HG02840 (cell line): ENCODE measurements around the gene ARL6IP6.
"Not testable (repeated sequence)": the region's sequence is repeated elsewhere in the genome, so short reads cannot be mapped to it uniquely, and the experiment has no call there.

ENCODE experiments used
- ATAC-seq: cut with Tn5 transposase; IDR thresholded peaks from one replicate; pipeline ENCODE4 v1.9.1; 2021; ENCODE audit warnings: mild to moderate bottlenecking, moderate library complexity, moderate number of reproducible peaks; ENCODE audit not compliant: unreplicated experiment, low FRiP score

Gene ARL6IP6

GRCh38 chr2:152720794-152721193 is 2.4 kb downstream of the ARL6IP6 start:
- ATAC-seq = no peak

- ATAC-seq = not testable (repeated sequence)
These were observed 4.2 kb downstream of the ARL6IP6 start for GRCh38 chr2:152722639-152723038.

- no peak for ATAC-seq
These were observed 5.5 kb downstream of the ARL6IP6 start for GRCh38 chr2:152723918-152724317.

GRCh38 chr2:152729844-152730243 is 11.4 kb downstream of the ARL6IP6 start:
- ATAC-seq = no peak

- no peak for ATAC-seq
These were observed 12.3 kb downstream of the ARL6IP6 start for GRCh38 chr2:152730591-152731333.

- not testable (repeated sequence) for ATAC-seq
These were observed 19.1 kb downstream of the ARL6IP6 start for GRCh38 chr2:152737509-152737908.

- no peak for ATAC-seq
These were observed 20.0 kb downstream of the ARL6IP6 start for GRCh38 chr2:152738438-152738837.

- not testable (repeated sequence) for ATAC-seq
These were observed 21.3 kb downstream of the ARL6IP6 start for GRCh38 chr2:152739705-152740104.

- ATAC-seq = peak; percentile 67
These were observed 22.4 kb downstream of the ARL6IP6 start for GRCh38 chr2:152740743-152741328.

GRCh38 chr2:152743002-152743401 is 24.6 kb downstream of the ARL6IP6 start:
- ATAC-seq = no peak

- ATAC-seq = not testable (repeated sequence)
These were observed 29.3 kb downstream of the ARL6IP6 start for GRCh38 chr2:152747751-152748150.

GRCh38 chr2:152755029-152755428 is 36.6 kb downstream of the ARL6IP6 start:
- ATAC-seq = no peak

GRCh38 chr2:152759290-152760072 is 41.1 kb downstream of the ARL6IP6 start:
- no peak for ATAC-seq

GRCh38 chr2:152761214-152761613 is 42.8 kb downstream of the ARL6IP6 start:
- ATAC-seq = no peak

- ATAC-seq = no peak
These were observed 43.8 kb downstream of the ARL6IP6 start for GRCh38 chr2:152762202-152762601.

- ATAC-seq = not testable (repeated sequence)
These were observed 44.8 kb downstream of the ARL6IP6 start for GRCh38 chr2:152763208-152763607.

- no peak for ATAC-seq
These were observed 45.2 kb downstream of the ARL6IP6 start for GRCh38 chr2:152763651-152764050.

GRCh38 chr2:152766928-152767327 is 48.5 kb downstream of the ARL6IP6 start:
- no peak for ATAC-seq

GRCh38 chr2:152781175-152781574 is 62.8 kb downstream of the ARL6IP6 start:
- no peak for ATAC-seq

GRCh38 chr2:152782171-152782570 is 63.8 kb downstream of the ARL6IP6 start:
- no peak for ATAC-seq

GRCh38 chr2:152790883-152791282 is 72.5 kb downstream of the ARL6IP6 start:
- no peak for ATAC-seq
